NB4 (cell line): ENCODE data around the gene CHAF1A.

ENCODE experiments used
- DNase-seq: peaks from one replicate; pipeline ENCODE4 v3.0.0; 2010; ENCODE audit warnings: low read depth
- H3K4me3 ChIP-seq: one replicate; pipeline ENCODE4 v1.5.1; 2011; ENCODE audit warnings: mild to moderate bottlenecking, low read depth, low read length, moderate library complexity
- MYC ChIP-seq: IDR thresholded peaks from 2 replicates; pipeline ENCODE4 v1.6.1; 2011; ENCODE audit warnings: low read depth, low read length
- POLR2A ChIP-seq: IDR thresholded peaks from 2 replicates; pipeline ENCODE4 v1.6.1; 2011; ENCODE audit warnings: mild to moderate bottlenecking; ENCODE audit not compliant: insufficient read length; ENCODE audit errors: extremely low read depth
- TF ChIP-seq, protein P1 (sequence below): IDR thresholded peaks from one replicate; pipeline ENCODE4 v1.5.1; 2012; ENCODE audit warnings: low read depth, low read length
- TF ChIP-seq, protein P2 (sequence below): IDR thresholded peaks from 2 replicates; pipeline ENCODE4 v1.6.1; 2011; ENCODE audit warnings: low read depth, low read length

CHAF1A gene

DNA sequence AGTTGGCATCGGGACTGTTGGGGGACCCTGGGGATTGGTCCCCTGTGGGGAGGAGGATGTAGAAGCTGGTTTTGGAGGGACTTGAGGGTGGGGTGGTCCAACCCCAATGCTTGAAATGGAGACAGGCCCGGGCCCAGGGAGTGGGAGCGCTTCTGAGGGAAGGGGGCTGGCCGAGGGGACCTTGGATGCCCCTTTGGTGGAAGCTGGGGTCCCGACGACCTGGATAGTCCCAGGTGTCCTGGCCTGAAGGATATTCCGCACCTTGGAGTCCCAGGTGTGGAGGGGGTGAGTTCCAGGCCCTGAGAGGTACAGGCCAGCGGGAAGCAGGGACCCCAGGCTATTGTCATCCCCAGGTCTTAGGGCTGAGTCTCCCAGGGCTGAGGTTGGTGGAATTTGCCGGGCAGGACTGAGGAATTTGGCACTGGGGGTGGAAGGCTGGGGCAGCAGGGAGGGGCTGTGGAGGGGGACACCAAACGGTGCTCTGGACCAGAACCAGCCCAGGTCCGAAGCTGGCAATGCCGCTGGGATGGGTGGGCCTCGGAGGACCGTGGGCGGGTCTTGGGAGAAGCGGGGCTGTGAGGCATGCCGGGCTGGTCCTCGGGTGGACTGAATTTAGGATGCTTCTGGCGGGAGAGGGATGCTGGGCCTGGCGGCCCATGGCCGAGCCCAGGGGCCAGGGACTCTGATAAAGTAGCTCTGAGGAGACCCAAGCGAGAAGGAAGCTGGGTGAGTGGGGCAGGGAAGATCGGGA lies 71.5 kb downstream of the CHAF1A start:
- no peak for DNase-seq
- TF ChIP-seq POLR2A (no peak), MYC (no peak)
- TF ChIP-seq, protein P1, sequence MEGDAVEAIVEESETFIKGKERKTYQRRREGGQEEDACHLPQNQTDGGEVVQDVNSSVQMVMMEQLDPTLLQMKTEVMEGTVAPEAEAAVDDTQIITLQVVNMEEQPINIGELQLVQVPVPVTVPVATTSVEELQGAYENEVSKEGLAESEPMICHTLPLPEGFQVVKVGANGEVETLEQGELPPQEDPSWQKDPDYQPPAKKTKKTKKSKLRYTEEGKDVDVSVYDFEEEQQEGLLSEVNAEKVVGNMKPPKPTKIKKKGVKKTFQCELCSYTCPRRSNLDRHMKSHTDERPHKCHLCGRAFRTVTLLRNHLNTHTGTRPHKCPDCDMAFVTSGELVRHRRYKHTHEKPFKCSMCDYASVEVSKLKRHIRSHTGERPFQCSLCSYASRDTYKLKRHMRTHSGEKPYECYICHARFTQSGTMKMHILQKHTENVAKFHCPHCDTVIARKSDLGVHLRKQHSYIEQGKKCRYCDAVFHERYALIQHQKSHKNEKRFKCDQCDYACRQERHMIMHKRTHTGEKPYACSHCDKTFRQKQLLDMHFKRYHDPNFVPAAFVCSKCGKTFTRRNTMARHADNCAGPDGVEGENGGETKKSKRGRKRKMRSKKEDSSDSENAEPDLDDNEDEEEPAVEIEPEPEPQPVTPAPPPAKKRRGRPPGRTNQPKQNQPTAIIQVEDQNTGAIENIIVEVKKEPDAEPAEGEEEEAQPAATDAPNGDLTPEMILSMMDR = no peak
- TF ChIP-seq, protein P2, sequence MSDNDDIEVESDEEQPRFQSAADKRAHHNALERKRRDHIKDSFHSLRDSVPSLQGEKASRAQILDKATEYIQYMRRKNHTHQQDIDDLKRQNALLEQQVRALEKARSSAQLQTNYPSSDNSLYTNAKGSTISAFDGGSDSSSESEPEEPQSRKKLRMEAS = no peak
- no peak overlapping the region for H3K4me3 ChIP-seq

DNA sequence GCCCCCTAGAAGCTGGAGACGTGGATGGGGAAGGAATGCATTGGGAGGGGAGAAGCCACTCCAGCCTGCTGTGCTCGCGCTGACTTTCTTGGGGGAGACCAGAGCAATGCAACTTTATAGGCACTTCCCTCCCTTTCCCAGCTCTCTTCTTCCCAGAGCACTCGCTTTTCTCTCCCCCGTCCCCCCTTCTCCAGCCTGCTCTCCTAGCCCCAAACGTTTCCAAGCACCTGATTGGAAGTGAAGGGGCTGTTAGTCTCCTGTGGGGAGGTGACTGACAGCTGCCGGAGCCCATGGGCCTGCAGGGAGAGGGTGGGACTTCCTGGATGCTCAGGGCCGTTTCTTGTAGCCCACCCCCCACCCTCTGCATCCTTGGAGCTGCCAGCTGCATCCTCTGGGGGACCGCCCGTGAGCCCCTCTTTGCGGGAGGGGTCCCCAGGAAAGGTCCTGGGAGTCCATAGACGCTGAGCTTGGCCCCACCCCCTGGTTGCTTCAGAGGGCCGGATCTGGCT lies 72.1 kb downstream of the CHAF1A start:
- H3K4me3 ChIP-seq = no peak overlapping the region
- TF ChIP-seq, protein P1 = no peak
- no peak for TF ChIP-seq POLR2A
- TF ChIP-seq MYC = no peak
- TF ChIP-seq, protein P2 = no peak
- DNase-seq = no peak

DNA sequence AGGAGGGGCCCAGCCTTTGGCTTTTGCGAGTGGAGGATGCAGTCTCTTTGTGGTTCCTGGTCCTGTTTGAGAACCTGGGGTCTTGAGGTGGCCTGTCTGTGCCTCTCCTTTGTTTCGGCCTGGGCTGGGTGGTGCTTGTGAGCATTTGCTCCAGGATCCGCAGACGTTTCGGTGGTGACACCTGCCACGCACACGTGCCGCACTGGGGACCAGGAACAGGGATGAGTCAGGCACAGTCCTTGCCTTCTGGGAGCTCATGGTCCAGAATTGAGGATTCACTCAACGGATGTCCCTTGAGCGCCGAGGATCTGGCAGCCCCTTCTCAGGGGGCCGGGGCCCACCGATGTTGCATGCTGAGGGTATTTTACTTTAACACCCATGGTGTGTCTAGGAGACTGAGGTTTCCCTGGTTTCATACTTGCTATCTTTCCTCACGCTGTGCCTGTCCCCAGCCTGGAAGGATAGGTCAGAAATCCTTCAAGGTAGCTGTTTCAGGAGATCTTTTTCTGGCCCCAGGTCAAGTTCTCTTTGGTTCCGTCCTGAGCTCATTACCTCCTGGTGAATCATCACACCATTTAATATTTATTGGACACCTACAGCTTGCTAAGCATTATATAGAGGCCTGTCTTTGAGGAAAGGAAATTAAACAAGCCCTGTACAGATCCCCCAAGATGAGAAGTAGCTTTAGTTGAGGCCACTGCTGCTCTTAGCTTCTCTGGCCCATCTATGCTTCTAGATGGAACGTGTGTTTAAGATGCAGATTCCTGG lies 74.8 kb downstream of the CHAF1A start:
- no peak overlapping the region for H3K4me3 ChIP-seq
- DNase-seq = no peak
- TF ChIP-seq, protein P2 = no peak
- TF ChIP-seq, protein P1 = no peak
- TF ChIP-seq POLR2A = no peak
- TF ChIP-seq MYC = no peak

DNA sequence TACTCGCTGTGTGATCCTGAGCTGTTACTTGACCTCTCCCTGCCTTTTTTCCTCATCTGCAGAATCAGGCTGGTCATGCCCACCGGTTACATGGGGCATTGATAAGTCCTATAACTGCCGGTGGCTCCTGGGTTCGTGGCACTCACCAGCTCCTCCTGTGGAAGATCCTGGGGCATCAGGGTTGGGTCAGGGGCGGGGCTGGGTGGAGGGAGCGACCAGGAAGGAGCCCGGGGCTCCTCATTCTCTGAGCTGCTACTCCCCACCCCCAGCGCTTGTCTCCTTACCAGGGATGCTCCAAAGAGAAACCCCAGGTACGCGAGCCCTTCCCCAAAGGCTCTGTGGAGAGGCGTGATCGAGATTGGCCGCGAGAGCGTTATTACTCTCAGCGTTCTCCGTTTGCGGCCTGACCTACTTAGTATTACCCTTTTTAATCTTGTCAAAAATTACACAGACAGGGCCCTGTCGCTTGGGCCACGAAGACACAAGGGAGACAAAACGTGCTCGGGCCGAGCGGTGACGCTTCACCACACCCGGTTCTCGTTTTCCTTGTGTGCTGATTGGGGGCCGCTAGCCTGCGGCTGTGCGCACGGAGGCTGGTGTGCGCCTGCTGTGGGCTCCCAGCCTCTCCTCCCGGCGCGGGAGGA lies 80.4 kb downstream of the CHAF1A start:
- no peak overlapping the region for H3K4me3 ChIP-seq
- DNase-seq = no peak
- TF ChIP-seq, protein P1 = no peak
- TF ChIP-seq, protein P2 = no peak
- TF ChIP-seq POLR2A (no peak), MYC (no peak)

DNA sequence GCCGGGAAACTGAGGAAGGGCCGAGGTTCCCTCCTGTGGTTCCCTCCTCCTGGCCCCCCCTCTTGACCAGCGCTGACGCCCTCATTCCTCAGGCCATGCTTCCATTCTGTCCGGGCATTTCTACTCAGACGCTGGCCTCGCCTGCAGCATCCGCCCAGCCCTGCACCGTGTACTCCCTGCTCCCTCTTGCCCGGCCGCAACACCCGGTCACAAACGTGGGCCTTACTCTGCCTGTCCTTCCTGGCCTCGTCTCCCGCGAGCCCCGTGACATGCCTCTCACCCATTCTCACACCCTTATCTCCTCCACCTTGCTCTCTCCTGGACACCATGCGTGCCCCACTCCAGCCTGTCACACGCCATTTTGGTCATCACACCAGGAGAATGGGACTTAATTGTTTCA lies 80.9 kb downstream of the CHAF1A start:
- no peak overlapping the region for H3K4me3 ChIP-seq
- TF ChIP-seq MYC (no peak), POLR2A (no peak)
- TF ChIP-seq, protein P2 = no peak
- TF ChIP-seq, protein P1 = no peak
- no peak for DNase-seq
